GM12801 (cell line): ENCODE data around the gene IL1F10.

ENCODE experiments used
- CTCF ChIP-seq: IDR thresholded peaks from one replicate; pipeline ENCODE4 v1.5.1; 2011; ENCODE audit warnings: control low read depth; ENCODE audit not compliant: insufficient read length; ENCODE audit errors: extremely low read depth

The IL1F10 gene

GRCh38 chr2:113058998-113059960, 8.5 kb upstream of the IL1F10 start, which contains the start of gene IL36RN:
IL36RN (plus strand) TSS chr2:113059198; CDS start chr2:113059439, 241 bp downstream.
- no peak for TF ChIP-seq CTCF

GRCh38 chr2:113060396-113060795, 7.4 kb upstream of the IL1F10 start:
- TF ChIP-seq CTCF, result no peak

GRCh38 chr2:113060796-113061195, 7.0 kb upstream of the IL1F10 start:
- no peak for TF ChIP-seq CTCF

- no peak for TF ChIP-seq CTCF
Measured at GRCh38 chr2:113061241-113061640, 6.5 kb upstream of the IL1F10 start.

GRCh38 chr2:113061896-113062770, 5.6 kb upstream of the IL1F10 start:
- no peak for TF ChIP-seq CTCF

GRCh38 chr2:113064281-113064680, 3.5 kb upstream of the IL1F10 start:
- no peak for TF ChIP-seq CTCF

GRCh38 chr2:113064898-113065297, 2.9 kb upstream of the IL1F10 start:
- no peak for TF ChIP-seq CTCF
